HepG2 (cell line): ENCODE data around the gene RSPH9. TPM values are rescaled to one million over a fixed set of nuclear protein-coding genes. Genes with fewer than 3 reads are reported as not detected.

Experiments
- JUN ChIP-seq: sonication (generic); formaldehyde crosslinking; IDR thresholded peaks from 2 replicates; pipeline ENCODE4 v1.4.0; 2020; ENCODE audit warnings: mild to moderate bottlenecking, missing genetic modification reagents
- KLF12 ChIP-seq: sonication (generic); formaldehyde crosslinking; IDR thresholded peaks from 2 replicates; pipeline ENCODE4 v1.4.0; 2020; ENCODE audit warnings: missing genetic modification reagents, borderline replicate concordance
- MATR3 ChIP-seq: sonication (generic); formaldehyde crosslinking; IDR thresholded peaks from 2 replicates; pipeline ENCODE4 v1.4.0; 2020; ENCODE audit warnings: missing genetic modification reagents
- MEIS2 ChIP-seq: sonication (generic); formaldehyde crosslinking; IDR thresholded peaks from 2 replicates; pipeline ENCODE4 v1.9.0; 2021; ENCODE audit warnings: mild to moderate bottlenecking, missing genetic modification reagents
- PHF5A ChIP-seq: IDR thresholded peaks from one replicate; pipeline ENCODE4 v1.6.1; 2018; ENCODE audit warnings: low read depth, missing genetic modification reagents; ENCODE audit not compliant: unreplicated experiment
- RARA ChIP-seq: IDR thresholded peaks from 2 replicates; pipeline ENCODE4 v1.6.1; 2016; ENCODE audit warnings: missing genetic modification reagents, missing compliant biosample characterization
- SRSF1 ChIP-seq: fragments of 200-400 bp; formaldehyde crosslinking; optimal IDR thresholded peaks from 2 replicates; pipeline ENCODE3; 2017; ENCODE audit warnings: mild to moderate bottlenecking, low read depth, low read length, moderate library complexity
- TBL1XR1 ChIP-seq: fragments of 150-350 bp; IDR thresholded peaks from 2 replicates; pipeline ENCODE4 v1.6.1; 2014; ENCODE audit warnings: borderline replicate concordance, low read length; ENCODE audit not compliant: partially characterized antibody
- TEAD3 ChIP-seq: optimal IDR thresholded peaks from 2 replicates; pipeline ENCODE3; 2016; ENCODE audit warnings: borderline replicate concordance
- ZFP41 ChIP-seq: sonication (generic); formaldehyde crosslinking; IDR thresholded peaks from 2 replicates; pipeline ENCODE4 v1.4.0; 2020; ENCODE audit warnings: mild to moderate bottlenecking, missing genetic modification reagents, borderline replicate concordance
- ZNF562 ChIP-seq: sonication (generic); formaldehyde crosslinking; IDR thresholded peaks from 2 replicates; pipeline ENCODE4 v1.8.0; 2022; ENCODE audit warnings: missing genetic modification reagents, borderline replicate concordance
- ZNF670 ChIP-seq: sonication (generic); formaldehyde crosslinking; IDR thresholded peaks from 2 replicates; pipeline ENCODE4 v1.8.0; 2022; ENCODE audit warnings: mild to moderate bottlenecking, missing genetic modification reagents, borderline replicate concordance
- polyA plus RNA-seq, 8 experiments: library from polyadenylated mRNA; depleted of rRNA in 3 of 8; stranded (reverse) in 7 of 8; unstranded in 1 of 8; fragments of >200 nt; fragmentation: Illumina TruSeq in 4 of 8; extraction: Trizol in 4 of 8; gene quantifications; 2 replicates each; pipeline versions ENCODE4 v1.2.1 to v1.2.3, GENCODE V29; 2011 to 2016; ENCODE audit warnings: low read depth in 4 of 8, missing spikeins in 1 of 8, mixed read lengths in 1 of 8; ENCODE audit not compliant: insufficient read depth in 1 of 8
- total RNA-seq, 5 experiments: library from RNA; depleted of rRNA; stranded (reverse); fragments of >200 nt; fragmentation: Illumina TruSeq; extraction: Trizol; gene quantifications; 2 replicates each; pipeline ENCODE4 v1.2.3, GENCODE V29; 2016; ENCODE audit warnings: low read depth in 1 of 5
- TF ChIP-seq, protein P1 (sequence below), 2 experiments: sonication (generic) in 1 of 2; formaldehyde crosslinking in 1 of 2; IDR thresholded peaks; 2 replicates each; pipeline versions ENCODE4 v1.4.0 to v1.6.1; 2016 to 2020; ENCODE audit warnings: borderline replicate concordance in 1 of 2, low read depth in 1 of 2, mild to moderate bottlenecking in 1 of 2, missing genetic modification reagents in 1 of 2
- TF ChIP-seq, protein P2 (sequence below): sonication (generic); formaldehyde crosslinking; IDR thresholded peaks from 2 replicates; pipeline ENCODE4 v1.5.0; 2020; ENCODE audit warnings: missing genetic modification reagents
- TF ChIP-seq, protein P3 (sequence below), 2 experiments: sonication (generic) in 1 of 2; formaldehyde crosslinking in 1 of 2; IDR thresholded peaks; 2 replicates each; pipeline versions ENCODE4 v1.6.1 to v1.9.0; 2014 to 2022; ENCODE audit warnings: antibody characterized with exemption in 1 of 2, borderline replicate concordance in 1 of 2, inconsistent platforms in 1 of 2, low read depth in 1 of 2, missing genetic modification reagents in 1 of 2

RSPH9 gene
- total and polyA plus RNA-seq, 2 of the 13 experiments (the other 11 are each of a cell fraction or from before 2014, with no cell fraction given): 0.04 TPM; not detected in 1

DNA sequence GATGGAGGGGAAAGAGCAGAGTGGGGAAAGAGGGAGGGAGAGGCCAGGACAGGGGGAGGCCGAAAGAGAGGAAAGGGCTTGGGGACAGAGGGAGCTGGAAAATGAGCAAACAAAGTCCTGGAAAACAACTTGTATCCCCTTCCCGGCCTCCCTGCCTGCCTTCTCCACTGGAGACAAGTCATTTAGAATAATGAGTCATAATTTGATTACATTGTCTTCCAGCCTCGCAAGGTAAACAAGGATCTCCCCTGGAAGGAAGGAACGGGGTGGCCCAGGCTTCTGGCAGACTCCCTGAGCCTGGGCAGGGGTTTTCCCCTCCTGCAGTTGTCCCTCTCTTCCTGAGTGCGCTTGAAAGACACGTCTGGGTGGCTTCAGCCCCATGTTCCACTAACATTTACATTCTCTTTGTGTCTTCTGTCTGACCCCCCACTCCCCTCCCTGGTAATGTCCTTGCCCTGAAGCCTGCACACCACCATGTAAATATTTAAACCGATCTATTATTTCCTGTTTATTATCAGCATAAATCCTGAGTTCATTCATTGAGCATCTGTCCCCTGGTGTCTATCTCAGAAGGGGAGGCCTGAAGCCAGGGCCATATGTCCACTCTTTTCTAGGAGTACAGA lies 54.8 kb downstream of the RSPH9 start (continued):
- TF ChIP-seq, protein P1, sequence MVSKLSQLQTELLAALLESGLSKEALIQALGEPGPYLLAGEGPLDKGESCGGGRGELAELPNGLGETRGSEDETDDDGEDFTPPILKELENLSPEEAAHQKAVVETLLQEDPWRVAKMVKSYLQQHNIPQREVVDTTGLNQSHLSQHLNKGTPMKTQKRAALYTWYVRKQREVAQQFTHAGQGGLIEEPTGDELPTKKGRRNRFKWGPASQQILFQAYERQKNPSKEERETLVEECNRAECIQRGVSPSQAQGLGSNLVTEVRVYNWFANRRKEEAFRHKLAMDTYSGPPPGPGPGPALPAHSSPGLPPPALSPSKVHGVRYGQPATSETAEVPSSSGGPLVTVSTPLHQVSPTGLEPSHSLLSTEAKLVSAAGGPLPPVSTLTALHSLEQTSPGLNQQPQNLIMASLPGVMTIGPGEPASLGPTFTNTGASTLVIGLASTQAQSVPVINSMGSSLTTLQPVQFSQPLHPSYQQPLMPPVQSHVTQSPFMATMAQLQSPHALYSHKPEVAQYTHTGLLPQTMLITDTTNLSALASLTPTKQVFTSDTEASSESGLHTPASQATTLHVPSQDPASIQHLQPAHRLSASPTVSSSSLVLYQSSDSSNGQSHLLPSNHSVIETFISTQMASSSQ (IDR thresholded peaks at IDR 0.05; ENCODE audit: low read depth): 0 out of 2 replicates have a peak, but pooled peaks have one; percentile 7
- TF ChIP-seq, protein P1 (CRISPR knock-in tag; IDR thresholded peaks at IDR 0.05; ENCODE audit: borderline replicate concordance): no peak
- no peak for TF ChIP-seq JUN (CRISPR knock-in tag)
- no peak for TF ChIP-seq MATR3 (CRISPR knock-in tag)
- TF ChIP-seq, protein P2, sequence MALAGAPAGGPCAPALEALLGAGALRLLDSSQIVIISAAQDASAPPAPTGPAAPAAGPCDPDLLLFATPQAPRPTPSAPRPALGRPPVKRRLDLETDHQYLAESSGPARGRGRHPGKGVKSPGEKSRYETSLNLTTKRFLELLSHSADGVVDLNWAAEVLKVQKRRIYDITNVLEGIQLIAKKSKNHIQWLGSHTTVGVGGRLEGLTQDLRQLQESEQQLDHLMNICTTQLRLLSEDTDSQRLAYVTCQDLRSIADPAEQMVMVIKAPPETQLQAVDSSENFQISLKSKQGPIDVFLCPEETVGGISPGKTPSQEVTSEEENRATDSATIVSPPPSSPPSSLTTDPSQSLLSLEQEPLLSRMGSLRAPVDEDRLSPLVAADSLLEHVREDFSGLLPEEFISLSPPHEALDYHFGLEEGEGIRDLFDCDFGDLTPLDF (CRISPR knock-in tag): no peak
- no peak for TF ChIP-seq PHF5A (CRISPR knock-in tag)
- no peak for TF ChIP-seq ZNF670 (CRISPR knock-in tag)
- no peak for TF ChIP-seq SRSF1
- TF ChIP-seq, protein P3, sequence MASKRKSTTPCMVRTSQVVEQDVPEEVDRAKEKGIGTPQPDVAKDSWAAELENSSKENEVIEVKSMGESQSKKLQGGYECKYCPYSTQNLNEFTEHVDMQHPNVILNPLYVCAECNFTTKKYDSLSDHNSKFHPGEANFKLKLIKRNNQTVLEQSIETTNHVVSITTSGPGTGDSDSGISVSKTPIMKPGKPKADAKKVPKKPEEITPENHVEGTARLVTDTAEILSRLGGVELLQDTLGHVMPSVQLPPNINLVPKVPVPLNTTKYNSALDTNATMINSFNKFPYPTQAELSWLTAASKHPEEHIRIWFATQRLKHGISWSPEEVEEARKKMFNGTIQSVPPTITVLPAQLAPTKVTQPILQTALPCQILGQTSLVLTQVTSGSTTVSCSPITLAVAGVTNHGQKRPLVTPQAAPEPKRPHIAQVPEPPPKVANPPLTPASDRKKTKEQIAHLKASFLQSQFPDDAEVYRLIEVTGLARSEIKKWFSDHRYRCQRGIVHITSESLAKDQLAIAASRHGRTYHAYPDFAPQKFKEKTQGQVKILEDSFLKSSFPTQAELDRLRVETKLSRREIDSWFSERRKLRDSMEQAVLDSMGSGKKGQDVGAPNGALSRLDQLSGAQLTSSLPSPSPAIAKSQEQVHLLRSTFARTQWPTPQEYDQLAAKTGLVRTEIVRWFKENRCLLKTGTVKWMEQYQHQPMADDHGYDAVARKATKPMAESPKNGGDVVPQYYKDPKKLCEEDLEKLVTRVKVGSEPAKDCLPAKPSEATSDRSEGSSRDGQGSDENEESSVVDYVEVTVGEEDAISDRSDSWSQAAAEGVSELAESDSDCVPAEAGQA (IDR thresholded peaks at IDR 0.05; ENCODE audit: low read depth): no peak
- TF ChIP-seq, protein P3 (CRISPR knock-in tag; IDR thresholded peaks at IDR 0.05; ENCODE audit: borderline replicate concordance): no peak
- TF ChIP-seq TBL1XR1: no peak
- TF ChIP-seq ZFP41 (CRISPR knock-in tag): no peak
- no peak for TF ChIP-seq ZNF562
- no peak for TF ChIP-seq MEIS2 (CRISPR knock-in tag)
- no peak for TF ChIP-seq TEAD3 (CRISPR knock-in tag)
- TF ChIP-seq RARA (CRISPR knock-in tag): peak; percentile 80
- no peak for TF ChIP-seq KLF12
